ENCODE results near the gene ATP2B3. TPM values are rescaled to one million over a fixed set of nuclear protein-coding genes. Genes with fewer than 3 reads are reported as not detected.

The ATP2B3 gene
- polyA plus RNA-seq, 1 donor (not counting 4 experiments of a cell fraction or from before 2014, with no cell fraction given): not detected

GRCh38 chrX:153520287-153520917, 3.0 kb downstream of the ATP2B3 start:
- dilution Hi-C loops (cut with MboI; ENCODE audit: extremely low pct_ligation_motif_present, low sequenced_read_pairs): no loop called here
- H3K4me1 ChIP-seq (ENCODE audit: control insufficient read depth, extremely low read depth, insufficient read depth, low read length): peaks cover 3% of the 10 kb centered on the region
- no peaks in the 10 kb centered on the region for H4K20me1 ChIP-seq (ENCODE audit: control insufficient read depth, extremely low read depth, insufficient read depth, low read length)
- H3K79me2 ChIP-seq (ENCODE audit: control insufficient read depth, insufficient read depth, low read length): no peaks in the 10 kb centered on the region
- peaks cover 2% of the 10 kb centered on the region for H3K9me3 ChIP-seq (ENCODE audit: control insufficient read depth, low read depth, low read length)
- H3K27ac ChIP-seq (ENCODE audit: control insufficient read depth, insufficient read depth, low read length): no peak overlapping the region
- no peak overlapping the region for H2AFZ ChIP-seq (ENCODE audit: control insufficient read depth, low read length)
- TF ChIP-seq EZH2 (IDR thresholded peaks at IDR 0.05; ENCODE audit: low read length): no peak
- TF ChIP-seq, protein P1, sequence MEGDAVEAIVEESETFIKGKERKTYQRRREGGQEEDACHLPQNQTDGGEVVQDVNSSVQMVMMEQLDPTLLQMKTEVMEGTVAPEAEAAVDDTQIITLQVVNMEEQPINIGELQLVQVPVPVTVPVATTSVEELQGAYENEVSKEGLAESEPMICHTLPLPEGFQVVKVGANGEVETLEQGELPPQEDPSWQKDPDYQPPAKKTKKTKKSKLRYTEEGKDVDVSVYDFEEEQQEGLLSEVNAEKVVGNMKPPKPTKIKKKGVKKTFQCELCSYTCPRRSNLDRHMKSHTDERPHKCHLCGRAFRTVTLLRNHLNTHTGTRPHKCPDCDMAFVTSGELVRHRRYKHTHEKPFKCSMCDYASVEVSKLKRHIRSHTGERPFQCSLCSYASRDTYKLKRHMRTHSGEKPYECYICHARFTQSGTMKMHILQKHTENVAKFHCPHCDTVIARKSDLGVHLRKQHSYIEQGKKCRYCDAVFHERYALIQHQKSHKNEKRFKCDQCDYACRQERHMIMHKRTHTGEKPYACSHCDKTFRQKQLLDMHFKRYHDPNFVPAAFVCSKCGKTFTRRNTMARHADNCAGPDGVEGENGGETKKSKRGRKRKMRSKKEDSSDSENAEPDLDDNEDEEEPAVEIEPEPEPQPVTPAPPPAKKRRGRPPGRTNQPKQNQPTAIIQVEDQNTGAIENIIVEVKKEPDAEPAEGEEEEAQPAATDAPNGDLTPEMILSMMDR (optimal IDR thresholded peaks at IDR 0.05 in 1 of 3, IDR thresholded peaks at IDR 0.05 in 1 of 3, conservative IDR thresholded peaks at IDR 0.05 in 1 of 3; ENCODE audit: extremely low read depth in 1 of 3, insufficient read depth in 2 of 3, low read length in 3 of 3): no peak
- no peaks in the 10 kb centered on the region for H3K9me1 ChIP-seq (ENCODE audit: control insufficient read depth, extremely low read depth, insufficient read depth, low read length)
- FAIRE-seq (no peak), DNase-seq (ENCODE audit: low read depth, low spot score) (no peak)
- no peaks in the 10 kb centered on the region for H3K36me3 ChIP-seq (ENCODE audit: control insufficient read depth in 2 of 2, extremely low read depth in 1 of 2, insufficient read depth in 2 of 2, low read length in 2 of 2)
- H3K9ac ChIP-seq (ENCODE audit: control insufficient read depth, extremely low read depth, insufficient read depth, low read length): no peak overlapping the region
- H3K4me3 ChIP-seq (ENCODE audit: control insufficient read depth in 2 of 3, extremely low read depth in 1 of 3, insufficient read depth in 2 of 3, low read depth in 1 of 3, low read length in 3 of 3): no peak overlapping the region
- H3K4me2 ChIP-seq (ENCODE audit: control insufficient read depth, extremely low read depth, insufficient read depth, low read depth, low read length): no peak overlapping the region
- peaks cover 28% of the 10 kb centered on the region for H3K27me3 ChIP-seq (ENCODE audit: control insufficient read depth, extremely low read depth, insufficient read depth, low read length)

GRCh38 chrX:153521034-153521433, 3.6 kb downstream of the ATP2B3 start:
- FAIRE-seq: no peak
- no peak for DNase-seq (ENCODE audit: low read depth, low spot score)
- Histone ChIP-seq H3K4me2 (ENCODE audit: control insufficient read depth, extremely low read depth, insufficient read depth, low read depth, low read length) (no peak overlapping the region), H3K36me3 (ENCODE audit: control insufficient read depth in 2 of 2, extremely low read depth in 1 of 2, insufficient read depth in 2 of 2, low read length in 2 of 2) (no peaks in the 10 kb centered on the region), H3K4me3 (ENCODE audit: control insufficient read depth in 2 of 3, extremely low read depth in 1 of 3, insufficient read depth in 2 of 3, low read depth in 1 of 3, low read length in 3 of 3) (no peak overlapping the region), H2AFZ (ENCODE audit: control insufficient read depth, low read length) (no peak overlapping the region), H3K9me3 (ENCODE audit: control insufficient read depth, low read depth, low read length) (peaks cover 2% of the 10 kb centered on the region), H4K20me1 (ENCODE audit: control insufficient read depth, extremely low read depth, insufficient read depth, low read length) (no peaks in the 10 kb centered on the region), H3K9me1 (ENCODE audit: control insufficient read depth, extremely low read depth, insufficient read depth, low read length) (no peaks in the 10 kb centered on the region), H3K27me3 (ENCODE audit: control insufficient read depth, extremely low read depth, insufficient read depth, low read length) (peaks cover 22% of the 10 kb centered on the region), H3K79me2 (ENCODE audit: control insufficient read depth, insufficient read depth, low read length) (no peaks in the 10 kb centered on the region), H3K9ac (ENCODE audit: control insufficient read depth, extremely low read depth, insufficient read depth, low read length) (no peak overlapping the region), H3K4me1 (ENCODE audit: control insufficient read depth, extremely low read depth, insufficient read depth, low read length) (peaks cover 3% of the 10 kb centered on the region), H3K27ac (ENCODE audit: control insufficient read depth, insufficient read depth, low read length) (no peak overlapping the region)
- dilution Hi-C loops (cut with MboI; ENCODE audit: extremely low pct_ligation_motif_present, low sequenced_read_pairs): no loop called here
- TF ChIP-seq EZH2 (IDR thresholded peaks at IDR 0.05; ENCODE audit: low read length): no peak
- TF ChIP-seq, protein P1 (optimal IDR thresholded peaks at IDR 0.05 in 1 of 3, IDR thresholded peaks at IDR 0.05 in 1 of 3, conservative IDR thresholded peaks at IDR 0.05 in 1 of 3; ENCODE audit: extremely low read depth in 1 of 3, insufficient read depth in 2 of 3, low read length in 3 of 3): no peak

Data from keratinocyte (primary cell).